ENCODE measurements around the gene POMGNT1. TPM values are rescaled to one million over a fixed set of nuclear protein-coding genes. Genes with fewer than 3 reads are reported as not detected.

Gene POMGNT1
- total RNA-seq, 2 experiments from 2014 or later: 25.4 to 28.1 TPM

GRCh38 chr1:46179138-46180081, 18.8 kb downstream of the POMGNT1 start:
- Mint-ChIP-seq H3K36me3 (ENCODE audit: low read depth) (no peaks in the 10 kb centered on the region), H3K9me3 (no peaks in the 10 kb centered on the region), H3K4me1 (ENCODE audit: low read depth) (peaks cover 7% of the 10 kb centered on the region), H3K27ac (no peak overlapping the region), H3K4me3 (no peak overlapping the region), H3K27me3 (no peaks in the 10 kb centered on the region)
- POLR2A ChIA-PET: interaction anchor here (0.7 kb wide), 1 partner anchor 143 kb away, joined by 4 read pairs; no protein-coding TSS in a partner anchor
- ATAC-seq: peak; percentile 77
- CTCF ChIA-PET: interaction anchor here (0.7 to 8.9 kb wide), 10 partner anchors 12 to 147 kb away, joined by 3 to 54 read pairs (median 3); partner anchors contain the start of gene LURAP1
- TF ChIP-seq CTCF (IDR thresholded peaks at IDR 0.05): peak; percentile 95
- DNase-seq: peak; percentile 79
- intact Hi-C loops (cut with micrococcal nuclease): loop anchor here (1.0 kb wide), 1 partner anchor 142 kb away; no protein-coding TSS in a partner anchor

- H3K9me3 Mint-ChIP-seq: no peaks in the 10 kb centered on the region
- no peak within 1 kb of the TSS for H3K4me3 Mint-ChIP-seq
- intact Hi-C loops (cut with micrococcal nuclease): no loop called here
- TF ChIP-seq CTCF (IDR thresholded peaks at IDR 0.05): no peak
- ChIA-PET POLR2A (no interaction called here), CTCF (interaction anchor here (0.9 kb wide), 1 partner anchor 139 kb away, joined by 3 read pairs; no protein-coding TSS in a partner anchor)
- ATAC-seq (no peak), DNase-seq (no peak)
- no peaks in the 10 kb centered on the region for H3K27me3 Mint-ChIP-seq
- no peaks in the 10 kb centered on the region for H3K36me3 Mint-ChIP-seq (ENCODE audit: low read depth)
- no peak within 1 kb of the TSS for H3K27ac Mint-ChIP-seq
- H3K4me1 Mint-ChIP-seq (ENCODE audit: low read depth): no peaks in the 10 kb centered on the region
Measured at GRCh38 chr1:46176211-46176865, 21.9 kb downstream of the POMGNT1 start, which contains the start of gene P3R3URF. TSS of gene P3R3URF (minus strand) at chr1:46176488. CDS start at chr1:46176471, 17 bp downstream.

GRCh38 chr1:46175243-46175642, 23.0 kb downstream of the POMGNT1 start:
- Mint-ChIP-seq H3K27ac (no peak overlapping the region), H3K4me1 (ENCODE audit: low read depth) (no peaks in the 10 kb centered on the region), H3K9me3 (no peaks in the 10 kb centered on the region), H3K36me3 (ENCODE audit: low read depth) (no peaks in the 10 kb centered on the region), H3K4me3 (no peak overlapping the region), H3K27me3 (no peaks in the 10 kb centered on the region)
- ChIA-PET CTCF (interaction anchor here (0.9 to 1.0 kb wide), 2 partner anchors 136 to 138 kb away, joined by 3 to 4 read pairs; no protein-coding TSS in a partner anchor), POLR2A (no interaction called here)
- DNase-seq: peak; percentile 38
- no peak for TF ChIP-seq CTCF (IDR thresholded peaks at IDR 0.05)
- peak; percentile 38 for ATAC-seq
- intact Hi-C loops (cut with micrococcal nuclease): no loop called here

GRCh38 chr1:46174448-46175231, 23.6 kb downstream of the POMGNT1 start, which contains the start of gene TSPAN1:
TSS of gene TSPAN1 (plus strand) at chr1:46175087. CDS start at chr1:46181108, 6,021 bp downstream.
- ChIA-PET POLR2A (no interaction called here), CTCF (interaction anchor here (0.9 to 1.0 kb wide), 2 partner anchors 136 to 137 kb away, joined by 3 to 4 read pairs; no protein-coding TSS in a partner anchor)
- Mint-ChIP-seq H3K27me3 (no peaks in the 10 kb centered on the region), H3K27ac (no peak within 1 kb of the TSS), H3K36me3 (ENCODE audit: low read depth) (no peaks in the 10 kb centered on the region), H3K4me1 (ENCODE audit: low read depth) (no peaks in the 10 kb centered on the region), H3K4me3 (no peak within 1 kb of the TSS), H3K9me3 (no peaks in the 10 kb centered on the region)
- no peak for TF ChIP-seq CTCF (IDR thresholded peaks at IDR 0.05)
- intact Hi-C loops (cut with micrococcal nuclease): no loop called here
- ATAC-seq (no peak), DNase-seq (no peak)

All from activated CD8-positive, alpha-beta T cell treated with anti-CD3 and anti-CD28 coated beads for 36 hours (primary cell).